B cell (primary cell): ENCODE results near the gene MGAT2. TPM values are rescaled to one million over a fixed set of nuclear protein-coding genes. Genes with fewer than 3 reads are reported as not detected.

Source experiments
- ATAC-seq: fragments of 200-7000 bp; cut with Tn5 transposase; one replicate; pipeline ENCODE4 v1.10.0; 2021; ENCODE audit warnings: low read depth, mild to moderate bottlenecking, moderate number of reproducible peaks, moderate library complexity
- CTCF ChIA-PET: fragments of 350-600 bp; sonication (Branson Sonifier 250); formaldehyde crosslinking; loops from one replicate; lab custom pipeline; 2021; ENCODE audit warnings: antibody characterized with exemption, inconsistent platforms; lab: Charles Lee
- POLR2A ChIA-PET: fragments of 350-600 bp; sonication (Branson Sonifier 250); formaldehyde crosslinking; loops from one replicate; lab custom pipeline; 2021; ENCODE audit warnings: antibody characterized with exemption; lab: Charles Lee
- DNase-seq: peaks from one replicate; pipeline ENCODE4 v3.0.0; 2013
- H2AFZ ChIP-seq: 2 replicates; pipeline ENCODE4 v1.6.1; 2012; ENCODE audit warnings: mild to moderate bottlenecking, low read depth, low read length; ENCODE audit not compliant: insufficient read depth, poor library complexity, severe bottlenecking
- H3K27ac ChIP-seq, 2 donors: 1 replicate in 1 of 2; 2 replicates in 1 of 2; pipeline ENCODE4 v1.5.1; 2012 to 2013; ENCODE audit warnings: low read length in 2 of 2, mild to moderate bottlenecking in 2 of 2, moderate library complexity in 1 of 2
- H3K27me3 ChIP-seq, 4 experiments: fragments of 200-600 bp in 1 of 4; sonication (generic) in 1 of 4; replicated peaks in 1 of 4; 1 replicate in 2 of 4; 2 replicates in 2 of 4; pipeline versions ENCODE4 v1.6.1 to v1.7.0; 2013 to 2016; ENCODE audit warnings: low read length in 3 of 4, mild to moderate bottlenecking in 2 of 4, mixed read lengths in 1 of 4, moderate library complexity in 1 of 4; ENCODE audit not compliant: insufficient read depth in 4 of 4, control insufficient read depth in 3 of 4; ENCODE audit errors: control extremely low read depth in 1 of 4
- H3K36me3 ChIP-seq, 2 experiments: replicated peaks in 1 of 2; 1 replicate in 1 of 2; 2 replicates in 1 of 2; pipeline versions ENCODE4 v1.6.1 to v1.7.1; 2013; ENCODE audit warnings: low read length in 1 of 2; ENCODE audit not compliant: insufficient read depth in 2 of 2, control insufficient read depth in 1 of 2; ENCODE audit errors: control extremely low read depth in 1 of 2, extremely low read depth in 1 of 2
- H3K4me1 ChIP-seq, 2 donors: fragments of 200-600 bp in 1 of 2; sonication (generic) in 1 of 2; 1 replicate in 1 of 2; 2 replicates in 1 of 2; pipeline versions ENCODE4 v1.5.1 to v1.6.1; 2013 to 2017; ENCODE audit warnings: low read length in 2 of 2; ENCODE audit not compliant: control insufficient read depth in 2 of 2, insufficient read depth in 2 of 2
- H3K4me2 ChIP-seq: replicated peaks from 2 replicates; pipeline ENCODE3; 2012; ENCODE audit warnings: mild to moderate bottlenecking, low read depth, low read length; ENCODE audit not compliant: poor library complexity, severe bottlenecking
- H3K4me3 ChIP-seq, 5 experiments: fragments of 200-600 bp in 1 of 5; sonication (generic) in 1 of 5; 1 replicate in 3 of 5; 2 replicates in 2 of 5; pipeline versions ENCODE4 v1.5.1 to v1.7.0; 2011 to 2016; ENCODE audit warnings: low read length in 4 of 5, mild to moderate bottlenecking in 4 of 5, low read depth in 2 of 5, control low read depth in 1 of 5, moderate library complexity in 1 of 5; ENCODE audit not compliant: insufficient read depth in 1 of 5; ENCODE audit errors: control extremely low read depth in 1 of 5, extremely low read depth in 1 of 5
- H3K79me2 ChIP-seq: fragments of 200-600 bp; sonication (generic); one replicate; pipeline ENCODE4 v1.6.0; 2016; ENCODE audit warnings: low read length; ENCODE audit not compliant: control insufficient read depth, insufficient read depth
- H3K9ac ChIP-seq: fragments of 200-600 bp; sonication (generic); 2 replicates; pipeline ENCODE4 v1.6.1; 2017; ENCODE audit warnings: mild to moderate bottlenecking, low read length, moderate library complexity
- H3K9me3 ChIP-seq, 3 donors: one replicate each; pipeline versions ENCODE4 v1.6.1 to v1.7.1; 2013; ENCODE audit warnings: low read length in 2 of 3; ENCODE audit not compliant: control insufficient read depth in 2 of 3, insufficient read depth in 1 of 3; ENCODE audit errors: control extremely low read depth in 1 of 3
- H4K20me1 ChIP-seq: 2 replicates; pipeline ENCODE4 v1.6.0; 2012; ENCODE audit warnings: mild to moderate bottlenecking, low read length; ENCODE audit not compliant: insufficient read depth, control insufficient read depth, poor library complexity, severe bottlenecking
- H3K27ac Mint-ChIP-seq: one replicate; pipeline ENCODE4 v1.8.0; 2021; ENCODE audit warnings: mixed read lengths
- H3K27me3 Mint-ChIP-seq: one replicate; pipeline ENCODE4 v1.8.0; 2021; ENCODE audit warnings: mixed read lengths
- H3K4me1 Mint-ChIP-seq: one replicate; pipeline ENCODE4 v1.8.0; 2021; ENCODE audit warnings: mixed read lengths
- H3K4me3 Mint-ChIP-seq: one replicate; pipeline ENCODE4 v1.8.0; 2021; ENCODE audit warnings: mixed read lengths
- H3K9me3 Mint-ChIP-seq: one replicate; pipeline ENCODE4 v1.8.0; 2022; ENCODE audit warnings: mixed read lengths; ENCODE audit not compliant: insufficient read depth
- CTCF ChIP-seq: fragments of 200-600 bp; IDR thresholded peaks from one replicate; pipeline ENCODE4 v1.8.0; 2022; ENCODE audit warnings: antibody characterized with exemption, mild to moderate bottlenecking
- EZH2 ChIP-seq: IDR thresholded peaks from 2 replicates; pipeline ENCODE4 v1.6.1; 2012; ENCODE audit warnings: borderline replicate concordance, low read depth, mild to moderate bottlenecking, moderate library complexity, low read length; ENCODE audit not compliant: insufficient read depth, poor library complexity, severe bottlenecking
- WGBS: methylation state at CpG from one replicate; pipeline ENCODE4 v1.1.5; 2013; ENCODE audit warnings: missing lambda C conversion rate; ENCODE audit not compliant: insufficient coverage; 5-methylcytosine and 5-hydroxymethylcytosine counted together
- intact Hi-C: fragments of 100-400 bp; cut with micrococcal nuclease; formaldehyde crosslinking; loops from one replicate; pipeline ENCODE4 v1.10.0; 2022
- polyA plus RNA-seq: library from polyadenylated mRNA; depleted of rRNA; stranded (reverse); fragments of >200 nt; gene quantifications from 2 replicates; pipeline ENCODE4 v1.2.3, GENCODE V29; 2012
- total RNA-seq, 2 donors: library from RNA; stranded (reverse); fragments of 120-200 nt in 1 of 2; gene quantifications; 1 replicate in 1 of 2; 2 replicates in 1 of 2; pipeline versions ENCODE4 v1.2.3 to v1.2.4, GENCODE V29; 2013 to 2022

Gene MGAT2
- total and polyA plus RNA-seq, 2 donors (not counting 1 experiment from before 2014, with no cell fraction given): 12.3 to 39.9 TPM

GRCh38 chr14:49622022-49622607 lies 1.5 kb downstream of the MGAT2 start:
- Histone ChIP-seq H3K4me3 (peak overlapping the region in 4 of 5 experiments; percentile 52 to 99 (median 94)), H3K9ac (peak overlapping the region; percentile 94), H3K79me2 (peaks cover 77% of the 10 kb centered on the region), H3K27ac (no peak overlapping the region), H3K4me1 (peaks cover 31 to 44% of the 10 kb centered on the region in 2 donors), H3K27me3 (no peaks in the 10 kb centered on the region), H3K4me2 (peak overlapping the region; percentile 88), H2AFZ (no peak overlapping the region), H3K9me3 (no peaks in the 10 kb centered on the region), H4K20me1 (peaks cover 36% of the 10 kb centered on the region), H3K36me3 (peaks cover 5 to 21% of the 10 kb centered on the region in 2 experiments)
- ChIA-PET CTCF (interaction anchor here (1.7 to 6.8 kb wide), 5 partner anchors 10 to 160 kb away, joined by 4 to 93 read pairs (median 21); partner anchors contain the start of genes DNAAF2 and RPS29), POLR2A (interaction anchor here (0.6 to 3.4 kb wide), 2 partner anchors 11 to 27 kb away, joined by 3 to 88 read pairs; partner anchors contain the start of gene DNAAF2)
- TF ChIP-seq EZH2 (no peak), CTCF (no peak)
- peak; percentile 14 for DNase-seq
- no peaks in the 10 kb centered on the region for H3K27me3 Mint-ChIP-seq
- no peaks in the 10 kb centered on the region for H3K9me3 Mint-ChIP-seq
- no peak for ATAC-seq
- peaks cover 62% of the 10 kb centered on the region for H3K4me1 Mint-ChIP-seq
- H3K4me3 Mint-ChIP-seq: peak overlapping the region; percentile 99
- intact Hi-C loops: no loop called here
- peak overlapping the region; percentile 99 for H3K27ac Mint-ChIP-seq
- WGBS: 53% methylated on average over 3 of the region's 3 CpGs

- Mint-ChIP-seq H3K4me3 (peak overlapping the region; percentile 62), H3K27me3 (no peaks in the 10 kb centered on the region), H3K4me1 (peaks cover 58% of the 10 kb centered on the region), H3K9me3 (no peaks in the 10 kb centered on the region), H3K27ac (peak overlapping the region; percentile 20)
- no peak for ATAC-seq
- H3K36me3 ChIP-seq: peaks cover 0 to 11% of the 10 kb centered on the region in 2 experiments
- H4K20me1 ChIP-seq: peaks cover 27% of the 10 kb centered on the region
- H3K4me2 ChIP-seq: peak overlapping the region; percentile 88
- intact Hi-C loops: no loop called here
- 80% methylated on average over 1 of the region's 3 CpGs for WGBS
- no peak for TF ChIP-seq CTCF
- TF ChIP-seq EZH2: no peak
- peak overlapping the region; percentile 9 for H3K9ac ChIP-seq
- no peaks in the 10 kb centered on the region for H3K9me3 ChIP-seq
- no peak for DNase-seq
- peaks cover 64% of the 10 kb centered on the region for H3K79me2 ChIP-seq
- H3K27ac ChIP-seq: peak overlapping the region in 1 of 2 donors; percentile 65
- H2AFZ ChIP-seq: no peak overlapping the region
- H3K27me3 ChIP-seq: no peaks in the 10 kb centered on the region
- ChIA-PET CTCF (interaction anchor here (6.8 kb wide), 1 partner anchor 10 kb away, joined by 93 read pairs; the partner anchor contains the start of gene DNAAF2), POLR2A (no interaction called here)
- H3K4me1 ChIP-seq: peaks cover 31 to 42% of the 10 kb centered on the region in 2 donors
- peak overlapping the region in 1 of 5 experiments; percentile 3 for H3K4me3 ChIP-seq
Observed at GRCh38 chr14:49623387-49623786, 2.8 kb downstream of the MGAT2 start.
